A549 (cell line): ENCODE data around the gene PLEKHN1. TPM values are rescaled to one million over a fixed set of nuclear protein-coding genes. Genes with fewer than 3 reads are reported as not detected.

Experiments used
- ATAC-seq, 2 experiments: fragments of 200-7000 bp in 1 of 2; fragments of >200 bp in 1 of 2; cut with Nextera tagmentation in 1 of 2; cut with Tn5 transposase in 1 of 2; 3 replicates each; pipeline versions ENCODE4 v1.8.0 to v1.9.1; 2018 to 2020; ENCODE audit warnings: mild to moderate bottlenecking in 1 of 2, moderate library complexity in 1 of 2
- CTCF ChIA-PET: fragments of 300-600 bp; sonication (Branson Sonifier 250); formaldehyde crosslinking; extraction: SDS; loops from one replicate; lab custom pipeline; 2021; ENCODE audit warnings: antibody characterized with exemption, inconsistent platforms; lab: Yijun Ruan, JAX
- POLR2A ChIA-PET: fragments of 350-600 bp; formaldehyde crosslinking; extraction: SDS; loops from one replicate; lab custom pipeline; 2021; ENCODE audit warnings: antibody characterized with exemption, inconsistent platforms; lab: Yijun Ruan, JAX
- DNase-seq, 2 experiments: peaks; one replicate each; pipeline versions ENCODE4 v3.0.0 to v3.0.0-alpha.2; 2011 to 2016; ENCODE audit warnings: low read depth in 1 of 2, low spot score in 1 of 2
- FAIRE-seq: peaks from 2 replicates; lab custom pipeline; 2011; peaks lifted over from hg19 to GRCh38; lab: Jason Lieb, UNC
- H3K27ac ChIP-seq, 2 experiments: fragments of >200 bp; sonication (Bioruptor Twin); formaldehyde crosslinking; 3 replicates each; pipeline ENCODE4 v1.5.1; 2016 to 2017
- H3K4me1 ChIP-seq: fragments of >200 bp; sonication (Bioruptor Twin); formaldehyde crosslinking; 3 replicates; pipeline ENCODE4 v1.6.1; 2016
- H3K4me2 ChIP-seq: fragments of >200 bp; sonication (Bioruptor Twin); formaldehyde crosslinking; 3 replicates; pipeline ENCODE4 v1.6.1; 2016
- H3K4me3 ChIP-seq: fragments of >200 bp; sonication (Bioruptor Twin); formaldehyde crosslinking; 3 replicates; pipeline ENCODE4 v1.5.1; 2016
- H3K9me3 ChIP-seq: fragments of >200 bp; sonication (Bioruptor Twin); formaldehyde crosslinking; 3 replicates; pipeline ENCODE4 v1.6.1; 2016
- CBX2 ChIP-seq: fragments of 200-600 bp; sonication (generic); IDR thresholded peaks from 2 replicates; pipeline ENCODE4 v1.6.1; 2016; ENCODE audit warnings: low read depth, mild to moderate bottlenecking, borderline replicate concordance
- CBX8 ChIP-seq: fragments of 200-600 bp; sonication (generic); IDR thresholded peaks from 2 replicates; pipeline ENCODE4 v1.6.1; 2016
- E2F6 ChIP-seq: IDR thresholded peaks from 2 replicates; pipeline ENCODE4 v1.6.1; 2012; ENCODE audit warnings: low read depth, borderline replicate concordance
- EHMT2 ChIP-seq: fragments of 200-600 bp; sonication (generic); IDR thresholded peaks from 2 replicates; pipeline ENCODE4 v1.6.1; 2016; ENCODE audit warnings: antibody characterized with exemption, low read depth, mild to moderate bottlenecking, moderate library complexity
- EP300 ChIP-seq, 2 experiments: fragments of >200 bp; sonication (Bioruptor Twin); formaldehyde crosslinking; IDR thresholded peaks; 2 replicates in 1 of 2; 3 replicates in 1 of 2; pipeline ENCODE4 v1.6.1; 2016 to 2017
- FOXS1 ChIP-seq: fragments of 250-450 bp; sonication (Bioruptor Pico); IDR thresholded peaks from 2 replicates; pipeline ENCODE4 v1.5.0; 2020; ENCODE audit warnings: mild to moderate bottlenecking, moderate library complexity
- GATA3 ChIP-seq: IDR thresholded peaks from 2 replicates; pipeline ENCODE4 v1.6.1; 2012; ENCODE audit warnings: borderline replicate concordance
- HEYL ChIP-seq: fragments of 250-450 bp; sonication (Bioruptor Pico); IDR thresholded peaks from 2 replicates; pipeline ENCODE4 v1.8.0; 2021; ENCODE audit warnings: mild to moderate bottlenecking, moderate library complexity
- HOXA7 ChIP-seq: fragments of 250-450 bp; sonication (Bioruptor Pico); IDR thresholded peaks from 2 replicates; pipeline ENCODE4 v1.5.0; 2020; ENCODE audit warnings: mild to moderate bottlenecking, moderate library complexity
- HOXB13 ChIP-seq: fragments of 250-450 bp; sonication (Bioruptor Pico); IDR thresholded peaks from 2 replicates; pipeline ENCODE4 v1.5.0; 2020; ENCODE audit warnings: low read depth, mild to moderate bottlenecking, moderate library complexity
- HOXB5 ChIP-seq: fragments of 250-450 bp; sonication (Bioruptor Pico); IDR thresholded peaks from 2 replicates; pipeline ENCODE4 v1.5.0; 2020; ENCODE audit warnings: mild to moderate bottlenecking, moderate library complexity
- JUN ChIP-seq, 2 experiments: fragments of >200 bp; sonication (Bioruptor Twin); formaldehyde crosslinking; IDR thresholded peaks; 2 replicates in 1 of 2; 3 replicates in 1 of 2; pipeline ENCODE4 v1.6.1; 2016 to 2017
- JUNB ChIP-seq: fragments of >200 bp; sonication (Bioruptor Twin); formaldehyde crosslinking; IDR thresholded peaks from 2 replicates; pipeline ENCODE4 v1.6.1; 2016
- KDM5A ChIP-seq: fragments of 200-600 bp; sonication (generic); IDR thresholded peaks from 2 replicates; pipeline ENCODE4 v1.6.1; 2016; ENCODE audit warnings: antibody characterized with exemption, mild to moderate bottlenecking
- MAFK ChIP-seq: fragments of 450-650 bp; IDR thresholded peaks from 2 replicates; pipeline ENCODE4 v1.6.1; 2014; ENCODE audit not compliant: partially characterized antibody
- MAX ChIP-seq: IDR thresholded peaks from 2 replicates; pipeline ENCODE4 v1.6.1; 2012
- MYC ChIP-seq: IDR thresholded peaks from 2 replicates; pipeline ENCODE4 v1.6.1; 2012; ENCODE audit warnings: mild to moderate bottlenecking, inconsistent platforms, low read length, improper control_type of control experiment, borderline replicate concordance
- NR3C1 ChIP-seq: fragments of >200 bp; sonication (Bioruptor Twin); formaldehyde crosslinking; IDR thresholded peaks from 3 replicates; pipeline ENCODE4 v1.6.1; 2017
- PBX3 ChIP-seq: IDR thresholded peaks from 2 replicates; pipeline ENCODE4 v1.6.1; 2012
- POLR2A ChIP-seq: IDR thresholded peaks from 2 replicates; pipeline ENCODE4 v1.6.1; 2012; ENCODE audit warnings: mild to moderate bottlenecking, low read length
- RARB ChIP-seq: fragments of 250-450 bp; sonication (Bioruptor Pico); IDR thresholded peaks from 2 replicates; pipeline ENCODE4 v1.8.0; 2021; ENCODE audit warnings: mild to moderate bottlenecking, moderate library complexity
- REST ChIP-seq: fragments of 200-600 bp; sonication (generic); IDR thresholded peaks from 2 replicates; pipeline ENCODE4 v1.6.1; 2016; ENCODE audit warnings: antibody characterized with exemption, mild to moderate bottlenecking, moderate library complexity
- RFX5 ChIP-seq: fragments of 450-650 bp; IDR thresholded peaks from 2 replicates; pipeline ENCODE4 v1.7.1; 2014; ENCODE audit warnings: antibody characterized with exemption, mild to moderate bottlenecking, moderate library complexity
- RNF2 ChIP-seq: fragments of 200-600 bp; sonication (generic); IDR thresholded peaks from 2 replicates; pipeline ENCODE4 v1.6.1; 2016; ENCODE audit warnings: low read depth, mild to moderate bottlenecking, antibody characterized with exemption, moderate library complexity, borderline replicate concordance
- SMC3 ChIP-seq: fragments of >200 bp; sonication (Bioruptor Twin); formaldehyde crosslinking; IDR thresholded peaks from 3 replicates; pipeline ENCODE4 v1.6.1; 2018; ENCODE audit warnings: inconsistent platforms
- USF2 ChIP-seq: fragments of 450-650 bp; IDR thresholded peaks from 2 replicates; pipeline ENCODE4 v1.6.1; 2014; ENCODE audit warnings: antibody characterized with exemption
- WGBS: methylation state at CpG from one replicate; pipeline ENCODE4 v1.1.6; 2017; ENCODE audit errors: missing lambda C conversion rate; 5-methylcytosine and 5-hydroxymethylcytosine counted together
- polyA plus RNA-seq, 4 experiments: library from polyadenylated mRNA; depleted of rRNA in 3 of 4; stranded (reverse); fragments of >200 nt; fragmentation: RNase III in 1 of 4; extraction: RNeasy Plus Mini Kit Qiagen cat#74134 plus additional on column Dnase treatment in 1 of 4; gene quantifications; 2 replicates in 3 of 4; 3 replicates in 1 of 4; pipeline ENCODE4 v1.2.3, GENCODE V29; 2011 to 2017

The PLEKHN1 gene
- polyA plus RNA-seq, 2 of the 4 experiments (the other 2 are of a cell fraction), result 0.75 to 3.2 TPM

- FAIRE-seq (no peak), DNase-seq (no peak), ATAC-seq (no peak; a peak in 2 of 6 replicates)
- ChIA-PET POLR2A (interaction anchor here (1.1 kb wide), 2 partner anchors 10 to 35 kb away, joined by 3 to 4 read pairs; no protein-coding TSS in a partner anchor), CTCF (interaction anchor here (0.8 to 8.1 kb wide), 11 partner anchors 11 to 100 kb away, joined by 3 to 84 read pairs (median 26); partner anchors contain the start of gene SAMD11)
- 0 out of 2 replicates have a peak, but pooled peaks have one; percentile 14 for TF ChIP-seq E2F6
- peak; percentile 30; the same call in 1 of the 2 replicates for TF ChIP-seq HOXB13 (CRISPR knock-in tag)
- no peak for TF ChIP-seq RFX5
- Histone ChIP-seq H3K4me1 (peaks cover 78% of the 10 kb centered on the region), H3K9me3 (no peaks in the 10 kb centered on the region), H3K27ac (peak overlapping the region; percentile 100), H3K4me3 (peak overlapping the region; percentile 71), H3K4me2 (peak overlapping the region; percentile 100)
- WGBS, result 14% methylated on average over 4 of the region's 36 CpGs
Observed at GRCh38 chr1:941015-941587, 25.2 kb upstream of the PLEKHN1 start.

- Histone ChIP-seq H3K4me2 (peak overlapping the region; percentile 100), H3K4me1 (peaks cover 78% of the 10 kb centered on the region), H3K27ac (peak overlapping the region; percentile 100), H3K4me3 (peak overlapping the region; percentile 71), H3K9me3 (no peaks in the 10 kb centered on the region)
- ATAC-seq (peak; percentile 5 to 47; a peak in 5 of 6 replicates), DNase-seq (peak; percentile 77 to 90), FAIRE-seq (no peak)
- no CpG with 5 or more reads among the region's 98 CpGs for WGBS
- POLR2A ChIA-PET, result interaction anchor here (1.9 kb wide), 1 partner anchor 25 kb away, joined by 10 read pairs; the partner anchor contains the start of gene PLEKHN1
- peak; percentile 16; the same call in 1 of the 2 replicates for TF ChIP-seq GATA3
- TF ChIP-seq CBX8, result no peak
- peak; percentile 54 for TF ChIP-seq MAX
- peak; percentile 50 to 93; a peak in 4 of 5 replicates for TF ChIP-seq JUN (IDR thresholded peaks at IDR 0.05)
- TF ChIP-seq EHMT2, result no peak
- no peak for TF ChIP-seq FOXS1 (CRISPR knock-in tag)
- 0 out of 2 replicates have a peak, but pooled peaks have one; percentile 19 for TF ChIP-seq POLR2A
- peak; percentile 49 to 75; a peak in 3 of 5 replicates for TF ChIP-seq EP300 (IDR thresholded peaks at IDR 0.05)
- TF ChIP-seq MYC, result peak; percentile 49; the same call in 1 of the 2 replicates
- TF ChIP-seq HOXA7 (CRISPR knock-in tag), result 0 out of 2 replicates have a peak, but pooled peaks have one; percentile 43
- no peak for TF ChIP-seq HEYL (CRISPR knock-in tag)
- TF ChIP-seq SMC3, result 0 out of 3 replicates have a peak, but pooled peaks have one; percentile 6
- peak; percentile 64; the same call in 1 of the 2 replicates for TF ChIP-seq PBX3
- CTCF ChIA-PET, result interaction anchor here (0.6 to 8.1 kb wide), 10 partner anchors 10 to 309 kb away, joined by 3 to 84 read pairs (median 28); partner anchors contain the start of gene SAMD11
Observed at GRCh38 chr1:941588-942383, 24.5 kb upstream of the PLEKHN1 start.

GRCh38 chr1:942411-942821 is 23.9 kb upstream of the PLEKHN1 start:
- WGBS, result no CpG with 5 or more reads among the region's 48 CpGs
- H3K4me2 ChIP-seq, result peak overlapping the region; percentile 100
- ChIA-PET POLR2A (interaction anchor here (1.0 to 1.9 kb wide), 2 partner anchors 22 to 24 kb away, joined by 3 to 10 read pairs; partner anchors contain the start of gene PLEKHN1), CTCF (interaction anchor here (0.6 to 8.1 kb wide), 11 partner anchors 10 to 309 kb away, joined by 3 to 84 read pairs (median 6); no protein-coding TSS in a partner anchor)
- ATAC-seq (peak; percentile 0 to 4; a peak in 2 of 6 replicates), FAIRE-seq (no peak), DNase-seq (peak in 1 of 2 experiments; percentile 48)
- H3K4me1 ChIP-seq, result peaks cover 71% of the 10 kb centered on the region
- peak overlapping the region; percentile 71 for H3K4me3 ChIP-seq
- no peaks in the 10 kb centered on the region for H3K9me3 ChIP-seq
- H3K27ac ChIP-seq, result peak overlapping the region; percentile 100
- TF ChIP-seq RNF2 (no peak), KDM5A (no peak), USF2 (no peak), JUNB (no peak), HOXB5 (CRISPR knock-in tag) (no peak), NR3C1 (no peak), REST (no peak), MAFK (no peak), CBX2 (no peak), RARB (CRISPR knock-in tag) (no peak)
